ENCODE results near the gene STAT5A. TPM values are rescaled to one million over a fixed set of nuclear protein-coding genes. Genes with fewer than 3 reads are reported as not detected.
A peak's percentile ranks its signal among the peaks of the same experiment; 100 is the strongest.

The STAT5A gene
- total RNA-seq, 1 experiment from 2014 or later: 6.6 TPM

DNA sequence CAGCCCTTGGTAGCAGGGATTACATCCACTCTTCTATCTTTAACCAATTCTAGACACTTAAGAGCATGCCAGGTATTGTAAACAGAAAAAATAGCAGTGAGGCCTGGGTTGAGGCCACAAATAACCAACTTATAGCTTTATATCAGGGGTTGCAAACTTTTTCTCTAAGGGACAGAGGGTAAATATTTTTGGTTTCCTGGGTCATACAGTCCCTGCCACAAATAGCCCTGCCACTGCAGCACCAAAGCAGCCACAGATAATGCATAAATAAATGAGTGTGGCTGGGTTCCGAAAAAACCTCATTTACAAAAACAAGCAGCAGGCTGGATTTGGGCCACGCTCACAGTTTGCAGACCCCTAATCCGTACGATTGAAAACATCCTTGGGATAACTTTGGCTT, 53.3 kb downstream of the STAT5A start (continued):
- TF ChIP-seq, protein P1, sequence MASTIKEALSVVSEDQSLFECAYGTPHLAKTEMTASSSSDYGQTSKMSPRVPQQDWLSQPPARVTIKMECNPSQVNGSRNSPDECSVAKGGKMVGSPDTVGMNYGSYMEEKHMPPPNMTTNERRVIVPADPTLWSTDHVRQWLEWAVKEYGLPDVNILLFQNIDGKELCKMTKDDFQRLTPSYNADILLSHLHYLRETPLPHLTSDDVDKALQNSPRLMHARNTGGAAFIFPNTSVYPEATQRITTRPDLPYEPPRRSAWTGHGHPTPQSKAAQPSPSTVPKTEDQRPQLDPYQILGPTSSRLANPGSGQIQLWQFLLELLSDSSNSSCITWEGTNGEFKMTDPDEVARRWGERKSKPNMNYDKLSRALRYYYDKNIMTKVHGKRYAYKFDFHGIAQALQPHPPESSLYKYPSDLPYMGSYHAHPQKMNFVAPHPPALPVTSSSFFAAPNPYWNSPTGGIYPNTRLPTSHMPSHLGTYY (CRISPR knock-in tag; IDR thresholded peaks at IDR 0.05): no peak
- no peak for TF ChIP-seq ZBTB21 (CRISPR knock-in tag; IDR thresholded peaks at IDR 0.05; ENCODE audit: borderline replicate concordance)
- TF ChIP-seq ZNF219 (CRISPR knock-in tag; IDR thresholded peaks at IDR 0.05; ENCODE audit: borderline replicate concordance): no peak
- TF ChIP-seq CBFB (CRISPR knock-in tag; IDR thresholded peaks at IDR 0.05; ENCODE audit: low read depth): no peak
- no peak for TF ChIP-seq HMGA2 (CRISPR knock-in tag; IDR thresholded peaks at IDR 0.05)
- TF ChIP-seq KAT7 (CRISPR knock-in tag; IDR thresholded peaks at IDR 0.05; ENCODE audit: borderline replicate concordance): no peak
- TF ChIP-seq PRRX2 (CRISPR knock-in tag; IDR thresholded peaks at IDR 0.05): no peak
- TF ChIP-seq GTF2I (CRISPR knock-in tag; conservative IDR thresholded peaks at IDR 0.05): no peak
- TF ChIP-seq EMX1 (CRISPR knock-in tag; IDR thresholded peaks at IDR 0.05): no peak
- no peak for TF ChIP-seq SP1 (CRISPR knock-in tag; conservative IDR thresholded peaks at IDR 0.05)

DNA sequence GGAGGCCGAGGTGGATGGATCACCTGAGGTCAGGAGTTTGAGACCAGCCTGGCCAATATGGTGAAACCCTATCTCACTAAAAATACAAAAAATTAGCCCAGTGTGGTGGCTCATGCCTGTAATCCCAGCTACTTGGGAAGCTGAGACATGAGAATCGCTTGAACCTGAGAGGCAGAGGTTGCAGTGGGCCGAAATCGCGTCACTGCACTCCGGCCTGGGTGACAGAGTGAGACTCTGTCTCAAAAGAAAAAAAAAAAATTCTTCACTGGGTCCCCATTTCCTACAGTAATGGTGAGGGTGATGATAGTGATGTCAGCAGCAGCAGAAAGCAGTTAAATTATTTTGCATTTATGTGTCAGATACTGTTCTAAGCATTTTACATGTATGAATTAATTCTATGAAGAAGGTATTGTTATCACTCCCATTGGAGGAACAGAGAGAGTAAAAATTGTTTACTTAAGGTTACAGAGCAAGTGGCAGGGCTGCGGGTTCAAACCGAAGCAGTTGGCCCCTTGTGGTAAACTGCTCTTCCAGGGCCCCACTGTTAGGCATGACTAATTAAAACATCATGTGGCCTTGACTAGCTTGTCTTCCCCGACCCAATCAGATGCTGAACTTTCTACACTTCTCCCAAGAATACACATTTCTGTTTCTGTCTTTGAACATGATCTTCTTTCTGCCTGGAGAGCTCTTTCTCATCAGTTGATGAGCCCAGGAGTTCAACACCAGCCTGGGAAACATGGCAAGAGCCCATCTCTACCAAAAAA, 54.1 kb downstream of the STAT5A start:
- CTCF ChIA-PET: interaction anchor here (0.7 to 1.2 kb wide), 6 partner anchors 31 to 185 kb away, joined by 3 to 6 read pairs (median 4); no protein-coding TSS in a partner anchor
- Mint-ChIP-seq H3K36me3 (peaks cover 54% of the 10 kb centered on the region), H3K27ac (peak overlapping the region; percentile 67; the same call in 1 of the 2 replicates), H3K4me3 (no peak overlapping the region), H3K27me3 (ENCODE audit: low read depth) (no peaks in the 10 kb centered on the region), H3K9me3 (no peaks in the 10 kb centered on the region), H3K4me1 (peaks cover 17% of the 10 kb centered on the region)
- POLR2A ChIA-PET: interaction anchor here (0.7 kb wide), 1 partner anchor 19 kb away, joined by 3 read pairs; no protein-coding TSS in a partner anchor
- DNase-seq (ENCODE audit: low spot score) (no peak), ATAC-seq (no peak)
- TF ChIP-seq, protein P2, sequence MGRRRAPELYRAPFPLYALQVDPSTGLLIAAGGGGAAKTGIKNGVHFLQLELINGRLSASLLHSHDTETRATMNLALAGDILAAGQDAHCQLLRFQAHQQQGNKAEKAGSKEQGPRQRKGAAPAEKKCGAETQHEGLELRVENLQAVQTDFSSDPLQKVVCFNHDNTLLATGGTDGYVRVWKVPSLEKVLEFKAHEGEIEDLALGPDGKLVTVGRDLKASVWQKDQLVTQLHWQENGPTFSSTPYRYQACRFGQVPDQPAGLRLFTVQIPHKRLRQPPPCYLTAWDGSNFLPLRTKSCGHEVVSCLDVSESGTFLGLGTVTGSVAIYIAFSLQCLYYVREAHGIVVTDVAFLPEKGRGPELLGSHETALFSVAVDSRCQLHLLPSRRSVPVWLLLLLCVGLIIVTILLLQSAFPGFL (CRISPR knock-in tag; IDR thresholded peaks at IDR 0.05; ENCODE audit: borderline replicate concordance): no peak
- TF ChIP-seq ETV6 (CRISPR knock-in tag; IDR thresholded peaks at IDR 0.05) (no peak), HMGA2 (CRISPR knock-in tag; IDR thresholded peaks at IDR 0.05) (no peak), RELA (CRISPR knock-in tag; IDR thresholded peaks at IDR 0.05; ENCODE audit: borderline replicate concordance) (no peak), SMAD3 (CRISPR knock-in tag; IDR thresholded peaks at IDR 0.05; ENCODE audit: borderline replicate concordance) (no peak), FOXP1 (CRISPR knock-in tag; IDR thresholded peaks at IDR 0.05; ENCODE audit: borderline replicate concordance) (no peak), EMX1 (CRISPR knock-in tag; IDR thresholded peaks at IDR 0.05) (no peak), NFYB (CRISPR knock-in tag; conservative IDR thresholded peaks at IDR 0.05; ENCODE audit: low read depth) (no peak)
- TF ChIP-seq, protein P3, sequence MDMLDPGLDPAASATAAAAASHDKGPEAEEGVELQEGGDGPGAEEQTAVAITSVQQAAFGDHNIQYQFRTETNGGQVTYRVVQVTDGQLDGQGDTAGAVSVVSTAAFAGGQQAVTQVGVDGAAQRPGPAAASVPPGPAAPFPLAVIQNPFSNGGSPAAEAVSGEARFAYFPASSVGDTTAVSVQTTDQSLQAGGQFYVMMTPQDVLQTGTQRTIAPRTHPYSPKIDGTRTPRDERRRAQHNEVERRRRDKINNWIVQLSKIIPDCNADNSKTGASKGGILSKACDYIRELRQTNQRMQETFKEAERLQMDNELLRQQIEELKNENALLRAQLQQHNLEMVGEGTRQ (CRISPR knock-in tag; IDR thresholded peaks at IDR 0.05): no peak
- TF ChIP-seq, protein P4, sequence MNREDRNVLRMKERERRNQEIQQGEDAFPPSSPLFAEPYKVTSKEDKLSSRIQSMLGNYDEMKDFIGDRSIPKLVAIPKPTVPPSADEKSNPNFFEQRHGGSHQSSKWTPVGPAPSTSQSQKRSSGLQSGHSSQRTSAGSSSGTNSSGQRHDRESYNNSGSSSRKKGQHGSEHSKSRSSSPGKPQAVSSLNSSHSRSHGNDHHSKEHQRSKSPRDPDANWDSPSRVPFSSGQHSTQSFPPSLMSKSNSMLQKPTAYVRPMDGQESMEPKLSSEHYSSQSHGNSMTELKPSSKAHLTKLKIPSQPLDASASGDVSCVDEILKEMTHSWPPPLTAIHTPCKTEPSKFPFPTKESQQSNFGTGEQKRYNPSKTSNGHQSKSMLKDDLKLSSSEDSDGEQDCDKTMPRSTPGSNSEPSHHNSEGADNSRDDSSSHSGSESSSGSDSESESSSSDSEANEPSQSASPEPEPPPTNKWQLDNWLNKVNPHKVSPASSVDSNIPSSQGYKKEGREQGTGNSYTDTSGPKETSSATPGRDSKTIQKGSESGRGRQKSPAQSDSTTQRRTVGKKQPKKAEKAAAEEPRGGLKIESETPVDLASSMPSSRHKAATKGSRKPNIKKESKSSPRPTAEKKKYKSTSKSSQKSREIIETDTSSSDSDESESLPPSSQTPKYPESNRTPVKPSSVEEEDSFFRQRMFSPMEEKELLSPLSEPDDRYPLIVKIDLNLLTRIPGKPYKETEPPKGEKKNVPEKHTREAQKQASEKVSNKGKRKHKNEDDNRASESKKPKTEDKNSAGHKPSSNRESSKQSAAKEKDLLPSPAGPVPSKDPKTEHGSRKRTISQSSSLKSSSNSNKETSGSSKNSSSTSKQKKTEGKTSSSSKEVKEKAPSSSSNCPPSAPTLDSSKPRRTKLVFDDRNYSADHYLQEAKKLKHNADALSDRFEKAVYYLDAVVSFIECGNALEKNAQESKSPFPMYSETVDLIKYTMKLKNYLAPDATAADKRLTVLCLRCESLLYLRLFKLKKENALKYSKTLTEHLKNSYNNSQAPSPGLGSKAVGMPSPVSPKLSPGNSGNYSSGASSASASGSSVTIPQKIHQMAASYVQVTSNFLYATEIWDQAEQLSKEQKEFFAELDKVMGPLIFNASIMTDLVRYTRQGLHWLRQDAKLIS (CRISPR knock-in tag; IDR thresholded peaks at IDR 0.05; ENCODE audit: borderline replicate concordance): no peak
- TF ChIP-seq, protein P5, sequence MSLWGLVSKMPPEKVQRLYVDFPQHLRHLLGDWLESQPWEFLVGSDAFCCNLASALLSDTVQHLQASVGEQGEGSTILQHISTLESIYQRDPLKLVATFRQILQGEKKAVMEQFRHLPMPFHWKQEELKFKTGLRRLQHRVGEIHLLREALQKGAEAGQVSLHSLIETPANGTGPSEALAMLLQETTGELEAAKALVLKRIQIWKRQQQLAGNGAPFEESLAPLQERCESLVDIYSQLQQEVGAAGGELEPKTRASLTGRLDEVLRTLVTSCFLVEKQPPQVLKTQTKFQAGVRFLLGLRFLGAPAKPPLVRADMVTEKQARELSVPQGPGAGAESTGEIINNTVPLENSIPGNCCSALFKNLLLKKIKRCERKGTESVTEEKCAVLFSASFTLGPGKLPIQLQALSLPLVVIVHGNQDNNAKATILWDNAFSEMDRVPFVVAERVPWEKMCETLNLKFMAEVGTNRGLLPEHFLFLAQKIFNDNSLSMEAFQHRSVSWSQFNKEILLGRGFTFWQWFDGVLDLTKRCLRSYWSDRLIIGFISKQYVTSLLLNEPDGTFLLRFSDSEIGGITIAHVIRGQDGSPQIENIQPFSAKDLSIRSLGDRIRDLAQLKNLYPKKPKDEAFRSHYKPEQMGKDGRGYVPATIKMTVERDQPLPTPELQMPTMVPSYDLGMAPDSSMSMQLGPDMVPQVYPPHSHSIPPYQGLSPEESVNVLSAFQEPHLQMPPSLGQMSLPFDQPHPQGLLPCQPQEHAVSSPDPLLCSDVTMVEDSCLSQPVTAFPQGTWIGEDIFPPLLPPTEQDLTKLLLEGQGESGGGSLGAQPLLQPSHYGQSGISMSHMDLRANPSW (CRISPR knock-in tag; conservative IDR thresholded peaks at IDR 0.05; ENCODE audit: low read depth): no peak
- TF ChIP-seq, protein P6, sequence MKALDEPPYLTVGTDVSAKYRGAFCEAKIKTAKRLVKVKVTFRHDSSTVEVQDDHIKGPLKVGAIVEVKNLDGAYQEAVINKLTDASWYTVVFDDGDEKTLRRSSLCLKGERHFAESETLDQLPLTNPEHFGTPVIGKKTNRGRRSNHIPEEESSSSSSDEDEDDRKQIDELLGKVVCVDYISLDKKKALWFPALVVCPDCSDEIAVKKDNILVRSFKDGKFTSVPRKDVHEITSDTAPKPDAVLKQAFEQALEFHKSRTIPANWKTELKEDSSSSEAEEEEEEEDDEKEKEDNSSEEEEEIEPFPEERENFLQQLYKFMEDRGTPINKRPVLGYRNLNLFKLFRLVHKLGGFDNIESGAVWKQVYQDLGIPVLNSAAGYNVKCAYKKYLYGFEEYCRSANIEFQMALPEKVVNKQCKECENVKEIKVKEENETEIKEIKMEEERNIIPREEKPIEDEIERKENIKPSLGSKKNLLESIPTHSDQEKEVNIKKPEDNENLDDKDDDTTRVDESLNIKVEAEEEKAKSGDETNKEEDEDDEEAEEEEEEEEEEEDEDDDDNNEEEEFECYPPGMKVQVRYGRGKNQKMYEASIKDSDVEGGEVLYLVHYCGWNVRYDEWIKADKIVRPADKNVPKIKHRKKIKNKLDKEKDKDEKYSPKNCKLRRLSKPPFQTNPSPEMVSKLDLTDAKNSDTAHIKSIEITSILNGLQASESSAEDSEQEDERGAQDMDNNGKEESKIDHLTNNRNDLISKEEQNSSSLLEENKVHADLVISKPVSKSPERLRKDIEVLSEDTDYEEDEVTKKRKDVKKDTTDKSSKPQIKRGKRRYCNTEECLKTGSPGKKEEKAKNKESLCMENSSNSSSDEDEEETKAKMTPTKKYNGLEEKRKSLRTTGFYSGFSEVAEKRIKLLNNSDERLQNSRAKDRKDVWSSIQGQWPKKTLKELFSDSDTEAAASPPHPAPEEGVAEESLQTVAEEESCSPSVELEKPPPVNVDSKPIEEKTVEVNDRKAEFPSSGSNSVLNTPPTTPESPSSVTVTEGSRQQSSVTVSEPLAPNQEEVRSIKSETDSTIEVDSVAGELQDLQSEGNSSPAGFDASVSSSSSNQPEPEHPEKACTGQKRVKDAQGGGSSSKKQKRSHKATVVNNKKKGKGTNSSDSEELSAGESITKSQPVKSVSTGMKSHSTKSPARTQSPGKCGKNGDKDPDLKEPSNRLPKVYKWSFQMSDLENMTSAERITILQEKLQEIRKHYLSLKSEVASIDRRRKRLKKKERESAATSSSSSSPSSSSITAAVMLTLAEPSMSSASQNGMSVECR (CRISPR knock-in tag; IDR thresholded peaks at IDR 0.05; ENCODE audit: borderline replicate concordance): no peak

All from WTC11 (cell line).